Stimulated activated CD4-positive, alpha-beta T cell treated with anti-CD3 and anti-CD28 coated beads, TNF-alpha, amount 100 ng/mL, for 1 hour (primary cell): Measurements from ENCODE around the gene ODAD3.

Experiments
- DNase-seq, 3 donors: peaks; one replicate each; pipeline ENCODE4 v3.0.0-alpha.2; 2020; ENCODE audit warnings: low read depth in 3 of 3, low spot score in 1 of 3

Gene ODAD3

GRCh38 chr19:11377237-11377636 is 57.7 kb downstream of the ODAD3 start:
- no peak for DNase-seq

GRCh38 chr19:11375143-11375948 is 59.6 kb downstream of the ODAD3 start:
- DNase-seq = peak in 2 of 3 donors; percentile 35 to 45

GRCh38 chr19:11374433-11375142 is 60.3 kb downstream of the ODAD3 start, which contains the start of gene SWSAP1:
TSS of gene SWSAP1 (plus strand) at chr19:11374666. CDS start at chr19:11374681, 15 bp downstream.
- DNase-seq = peak; percentile 89 to 94 (median 91)

GRCh38 chr19:11373885-11374432 is 61.0 kb downstream of the ODAD3 start:
- no peak for DNase-seq

GRCh38 chr19:11373166-11373884 is 61.6 kb downstream of the ODAD3 start:
- no peak for DNase-seq

- no peak for DNase-seq
These were observed 64.2 kb downstream of the ODAD3 start for GRCh38 chr19:11370744-11371143.
